ENCODE data around the gene ROBO3.

ROBO3 gene

GRCh38 chr11:124865902-124866851 lies 945 bp downstream of the ROBO3 start:
- no peaks in the 10 kb centered on the region for H3K79me2 ChIP-seq (ENCODE audit: insufficient read depth, low read length)
- H3K9ac ChIP-seq (ENCODE audit: low read depth, low read length, poor library complexity, severe bottlenecking), result no peak overlapping the region
- no peaks in the 10 kb centered on the region for H3K9me3 ChIP-seq (ENCODE audit: insufficient read depth, low read depth, low read length)
- H3K36me3 ChIP-seq (ENCODE audit: insufficient read depth, low read length), result no peaks in the 10 kb centered on the region
- H3K4me2 ChIP-seq (ENCODE audit: low read depth, low read length, poor library complexity, severe bottlenecking), result no peak overlapping the region
- H3F3A ChIP-seq (ENCODE audit: low read depth), result no peaks in the 10 kb centered on the region
- no peaks in the 10 kb centered on the region for H4K20me1 ChIP-seq (ENCODE audit: insufficient read depth, low read length, poor library complexity, severe bottlenecking)
- TF ChIP-seq CTCF (conservative IDR thresholded peaks at IDR 0.05; ENCODE audit: low read length) (no peak), EZH2phosphoT487 (IDR thresholded peaks at IDR 0.05; ENCODE audit: borderline replicate concordance) (no peak)
- H2AFZ ChIP-seq (ENCODE audit: low read length), result no peak overlapping the region
- H3K9me2 ChIP-seq (replicated peaks; ENCODE audit: low read depth, low read length), result no peaks in the 10 kb centered on the region
- H3K4me3 ChIP-seq (ENCODE audit: low read length, poor library complexity, severe bottlenecking), result no peak overlapping the region
- no peaks in the 10 kb centered on the region for H3K4me1 ChIP-seq (ENCODE audit: insufficient read depth, low read length, poor library complexity, severe bottlenecking)
- H3K27me3 ChIP-seq (ENCODE audit: insufficient read depth, low read length, poor library complexity, severe bottlenecking), result no peaks in the 10 kb centered on the region

- Histone ChIP-seq H3K4me2 (ENCODE audit: low read depth, low read length, poor library complexity, severe bottlenecking) (no peak overlapping the region), H4K20me1 (ENCODE audit: insufficient read depth, low read length, poor library complexity, severe bottlenecking) (no peaks in the 10 kb centered on the region)
These were observed 2.5 kb downstream of the ROBO3 start for GRCh38 chr11:124867700-124868099.

More at GRCh38 chr11:124867700-124868099, 2.5 kb downstream of the ROBO3 start:
- Histone ChIP-seq H3F3A (ENCODE audit: low read depth) (no peaks in the 10 kb centered on the region), H3K9ac (ENCODE audit: low read depth, low read length, poor library complexity, severe bottlenecking) (no peak overlapping the region), H3K4me3 (ENCODE audit: low read length, poor library complexity, severe bottlenecking) (no peak overlapping the region), H2AFZ (ENCODE audit: low read length) (no peak overlapping the region), H3K27me3 (ENCODE audit: insufficient read depth, low read length, poor library complexity, severe bottlenecking) (no peaks in the 10 kb centered on the region), H3K36me3 (ENCODE audit: insufficient read depth, low read length) (no peaks in the 10 kb centered on the region), H3K79me2 (ENCODE audit: insufficient read depth, low read length) (no peaks in the 10 kb centered on the region), H3K9me3 (ENCODE audit: insufficient read depth, low read depth, low read length) (no peaks in the 10 kb centered on the region), H3K4me1 (ENCODE audit: insufficient read depth, low read length, poor library complexity, severe bottlenecking) (peaks cover 5% of the 10 kb centered on the region), H3K9me2 (replicated peaks; ENCODE audit: low read depth, low read length) (no peaks in the 10 kb centered on the region)
- TF ChIP-seq EZH2phosphoT487 (IDR thresholded peaks at IDR 0.05; ENCODE audit: borderline replicate concordance) (no peak), CTCF (conservative IDR thresholded peaks at IDR 0.05; ENCODE audit: low read length) (peak; percentile 54)
